Measurements from ENCODE around the gene IGFBP5.
A peak's percentile ranks its signal among the peaks of the same experiment; 100 is the strongest.

The IGFBP5 gene

DNA sequence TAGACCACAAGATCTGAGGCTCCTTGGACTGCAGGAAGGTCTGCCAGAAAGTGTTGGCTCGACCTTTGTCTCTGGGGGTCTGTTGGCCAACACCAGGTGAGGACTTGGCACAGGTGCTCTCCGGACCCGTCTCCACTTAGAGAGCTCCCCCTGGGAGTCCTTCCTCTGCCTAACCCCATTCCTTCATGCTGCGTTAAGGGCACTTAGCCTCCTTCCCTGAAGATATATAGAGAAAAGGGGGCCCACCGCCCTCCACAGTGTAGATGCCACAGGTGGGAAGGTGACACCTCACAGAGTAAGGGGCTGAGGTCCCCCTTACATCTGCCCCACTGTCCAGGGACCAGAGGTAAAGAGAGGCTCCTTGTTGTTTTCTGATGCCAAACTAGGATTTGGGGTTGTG, 8.2 kb downstream of the IGFBP5 start:
- DNase-seq, result no peak

DNA sequence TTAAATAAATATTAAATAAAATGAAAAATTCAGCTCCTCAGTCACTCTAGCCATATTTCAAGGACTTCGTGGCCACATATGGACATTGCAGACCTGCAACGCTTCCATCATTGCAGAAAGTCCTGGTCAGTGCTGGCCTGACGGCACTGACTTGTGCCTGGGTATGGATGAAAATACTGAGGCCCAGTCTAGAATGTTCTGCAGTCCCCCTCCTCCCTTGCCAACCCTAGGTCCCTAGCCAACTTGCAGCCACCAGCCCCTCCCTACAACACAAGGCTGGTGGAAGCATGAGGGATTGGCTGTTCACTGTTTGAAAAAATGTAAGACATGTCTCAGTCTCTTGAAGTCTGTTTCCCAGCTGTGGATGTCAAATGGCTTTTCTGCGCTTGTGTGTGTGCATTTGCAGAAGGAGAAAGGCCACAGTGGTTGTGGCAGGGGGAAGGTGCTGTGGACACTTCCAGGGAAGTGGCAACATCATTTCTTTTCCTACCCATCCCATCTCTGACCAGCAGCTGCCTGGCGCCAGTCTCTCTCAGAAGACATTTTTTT, 9.9 kb downstream of the IGFBP5 start:
- DNase-seq, result no peak

DNA sequence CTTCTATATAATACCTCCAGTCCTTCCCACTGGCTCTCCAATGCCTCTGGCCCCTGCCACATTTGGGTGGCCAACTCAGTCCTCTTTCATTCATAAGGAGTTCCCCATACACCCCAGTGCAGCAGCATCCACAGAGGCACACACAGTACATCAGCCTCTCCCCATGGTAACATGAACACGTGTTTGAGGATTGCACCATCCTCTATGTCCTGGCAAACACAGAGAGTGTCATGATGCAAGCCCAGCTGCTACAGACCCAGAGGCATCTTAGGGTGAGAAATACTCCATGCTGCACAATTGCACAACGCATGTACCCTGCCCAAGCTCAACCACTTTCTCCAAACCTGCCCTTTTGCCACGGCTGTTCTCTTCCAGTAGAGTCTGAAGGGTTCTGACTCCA, 11.5 kb downstream of the IGFBP5 start:
- no peak for DNase-seq

DNA sequence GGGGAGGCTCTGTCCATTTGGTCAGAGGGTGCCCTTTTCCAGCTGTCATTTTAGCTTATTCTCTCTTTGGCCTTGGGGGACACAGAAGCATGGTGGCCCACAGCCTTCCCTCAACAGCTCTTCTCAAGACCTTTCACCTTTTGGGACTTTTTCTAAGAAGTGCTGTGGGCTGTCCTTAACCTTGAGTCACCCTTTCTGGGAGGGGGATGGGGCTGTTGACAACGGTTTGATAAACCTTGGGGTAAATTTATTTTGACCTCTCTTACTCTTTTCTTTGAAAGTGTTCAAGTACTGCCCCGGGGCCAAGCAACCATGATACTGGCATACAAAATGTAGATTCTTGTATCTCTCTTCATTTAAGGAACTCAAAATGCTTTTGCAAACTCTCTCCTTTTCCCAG, 13.7 kb downstream of the IGFBP5 start:
- DNase-seq, result no peak

DNA sequence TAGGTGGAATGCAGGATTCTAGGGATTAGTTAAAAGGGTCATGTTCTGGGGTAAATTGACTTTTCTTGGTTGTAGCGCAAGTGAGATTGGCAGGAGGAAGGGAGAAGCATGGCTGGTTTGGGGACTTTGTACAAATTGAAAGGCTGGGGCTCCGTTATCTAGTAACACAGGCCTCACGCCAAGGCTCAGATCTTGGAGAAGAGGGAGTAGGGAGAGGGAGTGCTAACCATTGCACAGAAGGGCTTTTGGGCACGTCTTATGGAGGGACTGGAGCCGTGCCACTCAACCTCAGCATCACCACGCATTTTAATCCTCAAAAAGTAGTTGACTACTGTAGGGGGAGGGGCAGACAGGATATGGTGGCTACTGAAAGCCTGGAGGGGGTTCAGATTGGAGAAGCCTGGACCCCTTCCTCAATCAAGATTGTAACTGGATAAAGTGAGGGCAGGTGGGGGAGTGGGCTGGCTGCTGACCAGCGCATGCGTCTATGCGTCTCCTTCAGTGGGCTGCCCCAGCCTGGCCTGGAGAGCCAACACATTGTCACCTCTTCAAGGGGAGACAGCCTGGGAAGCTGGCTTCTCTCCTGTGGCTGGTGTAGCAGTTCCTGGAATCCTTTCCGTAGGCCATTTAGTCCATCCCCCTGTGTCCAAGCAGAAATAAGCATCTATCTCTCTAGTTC, 14.3 kb downstream of the IGFBP5 start:
- DNase-seq, result no peak

DNA sequence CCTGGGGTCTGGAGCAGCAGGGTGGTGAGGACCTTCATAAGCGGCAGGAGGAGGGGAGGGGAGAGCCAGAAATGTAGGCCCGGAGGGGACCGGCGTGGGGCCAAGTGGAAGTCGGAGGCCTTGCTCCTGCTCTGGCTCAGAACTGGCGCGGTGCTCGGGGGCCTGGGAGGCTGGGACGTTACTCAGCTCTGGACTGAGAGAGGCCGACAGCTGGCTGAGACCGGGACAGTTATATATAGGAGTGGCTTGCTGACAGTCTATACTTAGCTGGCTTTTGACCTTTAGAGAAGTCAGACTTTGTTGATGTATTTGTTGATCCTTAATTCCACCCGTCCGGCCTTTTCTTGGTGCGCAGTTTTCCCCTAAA, 15.7 kb downstream of the IGFBP5 start:
- DNase-seq, result no peak

DNA sequence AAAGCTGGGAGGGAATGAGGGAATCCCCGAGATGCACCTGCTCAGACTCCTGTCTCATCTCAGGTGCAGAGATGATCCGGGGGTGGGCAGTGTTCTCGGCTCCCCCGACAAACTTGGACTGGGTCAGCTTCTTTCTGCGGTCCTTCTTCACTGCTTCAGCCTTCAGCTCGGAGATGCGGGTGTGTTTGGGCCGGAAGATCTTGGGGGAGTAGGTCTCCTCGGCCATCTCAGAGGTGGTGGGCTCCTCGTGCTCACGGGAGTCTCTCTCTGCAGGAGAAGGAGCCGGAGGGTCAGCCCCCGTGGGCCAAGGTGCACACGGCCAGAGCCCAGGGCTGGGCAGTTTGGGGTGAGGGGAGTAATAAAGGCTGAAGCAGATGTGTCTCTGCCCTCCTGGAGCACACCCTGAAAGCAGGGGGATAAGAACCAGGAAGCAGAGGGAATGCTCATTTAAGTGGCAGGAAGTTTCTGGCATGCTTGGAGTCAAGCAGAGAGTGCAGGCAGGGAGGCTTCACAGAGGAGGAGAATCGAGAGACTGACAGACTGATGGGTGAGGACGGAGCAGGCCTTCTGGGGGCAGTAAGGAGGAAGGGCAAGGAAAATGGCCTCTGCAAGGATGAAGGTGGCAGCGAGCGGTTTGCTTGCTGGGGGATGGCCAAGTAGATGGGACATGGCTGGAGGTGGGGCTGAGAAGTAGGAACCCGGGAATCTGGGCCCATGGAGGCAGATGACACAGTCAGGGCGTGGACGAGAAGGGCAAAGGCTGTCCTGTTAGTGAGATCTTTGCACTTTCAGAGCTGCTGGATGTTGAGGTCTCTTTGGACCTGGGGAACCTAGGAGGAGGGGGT, 16.3 kb downstream of the IGFBP5 start:
- DNase-seq, result no peak

DNA sequence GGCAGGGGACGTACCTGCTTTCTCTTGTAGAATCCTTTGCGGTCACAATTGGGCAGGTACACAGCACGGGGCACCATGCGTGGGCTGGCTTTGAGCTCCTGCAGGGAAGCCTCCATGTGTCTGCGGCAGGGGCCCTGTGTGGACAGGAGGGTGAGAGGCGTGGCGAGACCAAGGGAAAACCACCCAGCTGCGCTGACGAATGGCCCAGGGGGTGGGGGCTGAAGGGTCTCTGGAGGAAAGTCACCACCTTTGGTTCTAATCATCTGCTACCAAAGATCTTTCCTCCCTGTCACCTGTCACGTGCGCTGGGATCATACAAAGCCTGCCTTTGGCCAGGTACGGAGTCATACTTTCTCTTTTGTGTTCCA, 17.3 kb downstream of the IGFBP5 start:
- no peak for DNase-seq

DNA sequence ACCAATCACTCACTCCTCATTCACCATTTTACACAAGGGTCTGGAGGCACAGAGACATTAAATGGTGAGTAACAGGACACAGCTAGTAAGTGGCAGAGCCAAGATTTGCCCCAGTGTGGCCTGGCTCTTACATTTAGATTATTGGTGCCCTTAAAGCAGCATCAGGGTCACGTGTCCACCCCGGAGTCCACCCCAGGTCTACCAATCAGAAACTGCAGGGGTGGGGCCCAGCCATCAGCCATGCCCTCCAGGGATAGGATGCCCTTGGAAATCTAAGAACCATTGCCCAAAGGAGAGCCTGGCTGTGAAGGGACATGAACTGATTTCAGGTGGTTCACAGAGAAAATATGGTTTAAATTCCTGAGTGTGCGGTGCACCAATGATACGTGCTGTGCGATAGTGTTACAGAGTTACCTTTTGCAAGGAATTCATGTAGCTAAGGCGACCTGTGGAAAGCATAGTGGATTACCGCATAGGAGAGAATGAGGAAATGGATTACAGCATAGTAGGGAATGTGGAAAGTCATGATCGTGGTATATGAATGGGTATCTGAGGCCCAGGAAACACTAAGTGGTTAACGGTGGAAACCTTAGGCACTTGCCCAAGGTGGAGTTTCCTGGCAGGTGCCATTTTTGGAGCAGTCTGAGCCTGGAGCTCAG, 17.8 kb downstream of the IGFBP5 start:
- no peak for DNase-seq

DNA sequence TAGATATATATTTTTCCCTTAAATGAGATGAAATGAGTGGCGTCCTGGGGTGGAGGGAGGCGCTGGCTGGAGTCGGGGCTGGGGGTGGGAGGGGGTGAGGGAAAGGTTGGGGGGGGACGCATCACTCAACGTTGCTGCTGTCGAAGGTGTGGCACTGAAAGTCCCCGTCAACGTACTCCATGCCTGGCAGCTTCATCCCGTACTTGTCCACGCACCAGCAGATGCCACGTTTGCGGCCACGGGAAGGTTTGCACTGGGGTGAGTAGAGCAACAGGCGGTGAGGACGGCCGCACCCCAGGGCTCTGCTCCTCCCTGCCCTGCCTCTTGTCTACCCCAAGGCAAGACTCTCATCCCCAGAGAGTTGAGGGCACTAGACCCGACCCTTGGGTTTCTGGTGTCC, 18.7 kb downstream of the IGFBP5 start:
- DNase-seq, result no peak

DNA sequence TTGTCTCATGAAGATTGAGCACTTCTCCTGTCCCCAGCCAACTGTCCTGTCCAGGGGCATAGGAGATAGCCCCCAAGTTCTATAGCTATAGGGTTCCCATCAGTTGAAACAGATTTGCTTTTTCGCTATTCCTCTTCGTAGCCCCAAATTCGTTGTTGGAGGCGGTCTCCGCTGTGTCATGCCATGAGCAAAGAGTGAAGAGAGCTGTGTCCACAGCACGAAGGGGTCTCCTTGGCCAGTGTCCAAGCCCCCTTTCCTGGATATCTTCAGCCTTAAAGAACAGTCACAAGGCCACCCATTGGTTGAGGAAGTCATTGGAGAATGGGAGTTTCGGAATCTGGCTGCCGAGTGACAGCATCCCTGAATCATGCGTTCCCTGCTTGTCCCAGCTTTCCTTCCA, 21.0 kb downstream of the IGFBP5 start:
- no peak for DNase-seq

DNA sequence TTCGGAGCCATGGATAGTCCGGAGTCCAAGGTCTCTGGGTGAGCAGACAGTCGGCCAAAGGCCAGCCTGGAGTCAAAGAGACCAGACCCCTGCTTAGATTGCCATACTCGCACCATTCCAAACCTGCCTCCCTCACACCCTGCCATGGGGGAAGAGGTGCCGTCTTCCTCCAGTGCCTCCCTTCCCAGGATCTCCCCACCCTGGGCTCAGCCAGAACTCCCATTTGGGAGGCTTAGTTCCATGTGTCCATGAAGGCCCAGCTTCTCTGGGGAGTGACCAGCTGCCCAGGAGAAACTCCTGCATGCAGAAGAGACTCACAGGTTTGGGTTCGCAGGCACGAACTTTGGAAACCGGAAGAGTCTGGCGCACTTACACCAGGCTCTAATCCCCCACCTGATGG, 21.7 kb downstream of the IGFBP5 start:
- no peak for DNase-seq

DNA sequence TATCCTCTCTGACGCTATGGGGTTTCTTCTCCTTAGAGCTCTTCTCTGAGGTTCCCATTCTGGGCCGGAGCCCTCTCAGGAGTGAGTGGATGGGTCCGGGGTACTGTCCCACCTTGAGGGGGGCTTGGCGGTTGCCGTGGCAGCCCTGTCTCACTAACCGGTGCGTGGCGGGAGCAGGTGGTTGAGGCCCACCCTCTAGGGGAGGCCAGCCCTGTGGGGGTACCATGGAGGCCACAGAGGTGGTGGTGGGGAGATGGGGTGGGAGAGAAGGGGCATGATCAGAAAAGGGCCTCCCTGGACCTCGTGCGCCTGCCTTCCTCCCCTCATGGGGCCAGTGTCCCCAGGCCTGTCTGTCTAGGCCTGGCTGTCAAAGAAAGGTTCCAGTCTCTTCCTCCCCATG, 22.3 kb downstream of the IGFBP5 start:
- DNase-seq, result no peak

DNA sequence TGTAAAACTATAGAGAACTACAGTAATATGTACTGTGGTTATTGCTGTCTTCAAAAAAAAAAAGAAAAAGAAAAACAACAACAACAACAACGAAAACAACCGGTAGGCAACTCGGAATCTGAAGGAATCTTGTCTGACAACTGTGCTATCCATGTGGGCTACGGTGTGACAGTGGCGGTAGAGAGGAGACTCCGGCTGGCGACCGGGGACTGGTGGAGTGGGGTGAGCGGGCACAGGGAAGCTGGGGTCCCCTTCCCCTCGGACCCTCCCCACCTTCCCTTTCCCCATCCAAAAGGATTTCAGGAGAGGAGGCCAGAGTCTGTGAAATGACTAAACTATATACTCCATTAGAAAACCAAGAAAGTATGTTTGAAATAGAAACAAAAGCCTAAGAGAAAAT, 22.9 kb downstream of the IGFBP5 start:
- no peak for DNase-seq

DNA sequence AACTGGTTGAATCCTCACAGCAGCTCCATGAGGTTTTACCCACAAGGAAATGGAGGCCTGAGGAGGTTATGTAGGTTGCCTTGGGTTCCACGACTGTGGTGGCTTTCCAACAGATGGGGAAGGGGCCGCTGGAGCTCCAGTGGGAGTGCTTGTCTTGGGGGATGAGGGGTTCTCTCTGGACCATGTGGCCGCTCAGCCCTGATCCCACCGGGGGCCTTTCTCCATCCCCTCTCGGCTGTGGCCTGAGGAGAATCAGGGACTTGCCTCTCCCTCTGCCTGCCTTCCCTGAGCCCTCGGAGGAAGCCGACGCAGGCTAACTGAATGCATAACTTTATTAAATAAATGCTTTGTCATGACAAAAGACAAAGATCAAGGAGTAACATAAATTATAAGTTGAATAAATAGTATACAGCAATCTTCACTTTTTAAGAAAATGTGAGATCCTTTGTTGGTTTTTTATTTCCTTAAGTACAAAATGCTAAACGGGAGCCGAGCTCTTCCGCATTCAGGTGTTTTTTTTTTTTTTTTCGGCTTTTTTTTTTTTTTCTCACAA, 23.5 kb downstream of the IGFBP5 start:
- DNase-seq, result no peak

DNA sequence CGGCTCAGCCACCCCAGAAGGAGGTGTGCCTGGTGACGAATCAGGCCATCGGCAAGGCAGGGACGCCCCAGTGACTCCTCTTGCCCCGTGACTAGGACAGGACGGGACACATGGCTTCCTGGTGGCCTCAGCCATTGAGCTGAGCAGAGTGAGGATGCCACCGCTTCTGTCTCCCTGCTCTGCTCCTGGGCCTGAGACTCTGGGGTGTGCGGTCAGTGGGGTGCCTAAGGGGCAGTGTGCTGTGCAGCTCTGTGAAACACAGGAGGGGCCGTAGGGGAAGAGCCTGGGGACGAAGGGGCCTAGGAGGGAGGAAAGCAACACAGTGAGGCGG, 24.3 kb downstream of the IGFBP5 start:
- DNase-seq, result no peak

DNA sequence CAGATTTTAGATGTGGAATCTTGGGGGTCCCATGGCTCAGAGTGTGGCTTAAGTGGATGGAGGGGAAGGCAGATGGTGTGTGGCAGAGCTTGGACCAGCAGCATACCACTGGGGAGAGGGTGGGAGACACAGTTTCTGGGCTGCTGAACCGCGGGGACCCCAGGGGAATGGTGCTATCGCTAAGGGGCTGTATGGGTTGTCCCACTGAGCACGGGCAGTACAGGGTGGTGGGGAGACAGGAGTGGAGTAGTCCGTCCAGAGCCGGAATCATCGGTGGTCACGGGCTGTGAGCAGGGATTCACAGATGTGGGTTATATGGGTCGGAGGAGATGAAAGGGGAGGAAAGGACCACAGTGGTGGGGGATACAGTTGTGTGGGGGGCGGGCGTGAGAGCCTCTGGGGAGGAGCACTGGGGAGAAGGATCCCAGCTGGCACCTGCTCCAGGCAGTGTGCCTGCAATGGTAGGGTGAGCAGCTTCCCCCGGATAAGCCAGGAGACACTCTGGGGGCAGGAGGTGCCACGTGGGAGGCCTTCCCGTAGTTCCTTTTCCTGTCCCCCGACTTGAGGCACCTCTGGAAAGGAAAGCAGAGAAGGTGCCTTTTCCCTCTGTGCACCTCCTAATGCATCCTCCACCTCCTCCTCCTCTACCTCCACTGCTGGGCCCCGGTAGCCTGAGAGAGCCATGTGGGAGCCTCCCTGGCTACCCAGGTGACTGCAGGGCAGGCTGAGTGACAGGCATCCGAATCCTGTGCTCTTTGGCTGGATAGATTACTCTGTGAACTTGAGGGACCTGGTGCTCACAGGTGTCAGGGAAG, 24.9 kb downstream of the IGFBP5 start:
- no peak for DNase-seq

DNA sequence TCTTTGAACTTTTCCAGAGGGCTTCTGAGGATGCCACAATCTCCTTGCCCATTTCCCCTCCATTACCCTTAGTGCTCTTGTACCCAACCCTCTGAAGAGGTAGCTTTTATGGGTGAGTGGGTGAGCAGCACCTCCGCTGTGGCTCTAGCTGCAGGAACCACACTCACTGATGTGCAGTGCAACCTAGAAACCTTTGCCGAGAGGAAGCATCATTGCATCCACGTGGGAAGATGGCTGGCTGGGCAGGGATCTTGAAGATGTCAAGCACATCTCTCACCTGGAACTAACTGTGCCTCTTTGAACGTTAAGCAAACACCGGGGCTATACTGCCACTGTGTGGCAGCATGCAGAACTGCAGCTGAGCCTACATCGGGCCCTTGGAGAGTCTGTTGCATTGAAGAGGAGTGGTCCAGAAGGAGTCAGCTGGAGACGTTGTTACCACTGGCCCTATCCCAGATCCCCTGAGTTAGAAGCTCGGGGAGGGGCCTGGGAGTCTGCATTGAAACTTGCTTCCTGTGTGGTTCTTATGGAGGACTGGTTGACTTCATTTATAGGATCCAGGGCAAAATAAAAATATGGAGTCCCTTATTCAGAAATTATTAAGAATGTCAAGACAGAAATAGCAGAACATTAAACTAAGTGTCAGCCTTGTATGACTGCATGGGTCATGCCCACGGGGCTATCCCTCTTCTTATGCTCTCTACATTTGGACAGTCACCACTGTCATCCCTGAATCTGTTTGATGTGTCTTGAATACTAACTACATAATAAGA, 28.7 kb downstream of the IGFBP5 start:
- peak; percentile 84 for DNase-seq

DNA sequence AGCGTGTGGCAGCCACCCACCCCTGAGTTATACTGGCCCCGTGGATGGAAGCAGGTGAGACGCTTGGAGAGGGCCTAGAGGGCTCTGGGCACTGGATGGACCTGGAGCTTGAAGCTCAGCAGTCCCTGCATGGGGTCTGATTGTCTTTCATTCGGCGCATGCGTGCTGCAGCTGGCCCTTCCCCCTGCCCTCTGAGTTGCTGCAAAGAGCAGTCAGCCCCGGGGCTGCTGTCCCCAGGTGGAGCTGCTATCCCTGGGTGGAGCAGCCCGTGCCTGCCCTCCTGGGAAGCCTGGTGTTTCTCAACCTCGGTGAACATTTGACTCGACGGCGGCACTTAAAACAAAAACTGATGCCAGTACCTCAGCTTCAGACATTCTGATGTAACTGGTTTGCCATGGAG, 29.6 kb downstream of the IGFBP5 start:
- no peak for DNase-seq

DNA sequence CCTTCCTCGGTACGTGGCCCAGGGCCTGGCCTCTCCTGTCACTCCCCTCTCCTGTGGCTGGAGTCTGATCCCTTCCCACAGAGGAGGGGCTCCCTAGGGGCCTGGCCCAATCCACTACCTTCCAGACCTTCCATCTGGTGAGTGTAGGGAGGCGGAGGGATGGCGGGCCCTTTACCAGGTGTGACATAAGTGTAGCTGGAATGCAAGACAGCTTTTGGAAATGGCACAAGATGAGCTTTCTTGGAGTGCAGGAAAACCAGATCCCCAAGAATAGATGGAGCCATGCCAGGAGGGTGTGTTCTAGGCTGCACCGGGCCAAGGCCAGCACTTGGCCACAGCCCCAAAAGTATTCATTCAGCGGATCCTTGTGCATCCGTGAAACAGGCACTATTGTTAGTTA, 30.1 kb downstream of the IGFBP5 start:
- DNase-seq, result no peak

DNA sequence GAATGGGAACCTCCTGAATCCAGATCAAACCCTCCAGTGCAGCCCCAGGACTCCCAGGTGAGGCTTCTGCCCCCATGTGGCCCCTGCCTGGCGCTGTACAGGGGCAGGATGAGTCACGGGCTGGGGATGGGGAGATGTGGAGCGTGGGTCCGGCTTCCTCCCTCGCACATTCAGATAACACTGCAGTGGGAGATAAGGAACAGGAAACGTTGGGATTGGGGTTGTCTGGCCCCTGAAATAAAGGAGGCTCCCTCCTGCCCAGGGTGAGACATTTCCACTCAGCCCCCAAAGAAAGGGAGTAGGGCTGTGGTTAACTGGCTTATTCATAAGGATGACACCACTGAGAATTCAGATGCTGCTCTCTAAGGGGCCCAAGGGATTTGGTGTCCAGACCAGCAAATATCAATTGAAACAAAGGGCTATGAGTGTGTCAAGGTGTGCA, 30.7 kb downstream of the IGFBP5 start:
- no peak for DNase-seq

DNA sequence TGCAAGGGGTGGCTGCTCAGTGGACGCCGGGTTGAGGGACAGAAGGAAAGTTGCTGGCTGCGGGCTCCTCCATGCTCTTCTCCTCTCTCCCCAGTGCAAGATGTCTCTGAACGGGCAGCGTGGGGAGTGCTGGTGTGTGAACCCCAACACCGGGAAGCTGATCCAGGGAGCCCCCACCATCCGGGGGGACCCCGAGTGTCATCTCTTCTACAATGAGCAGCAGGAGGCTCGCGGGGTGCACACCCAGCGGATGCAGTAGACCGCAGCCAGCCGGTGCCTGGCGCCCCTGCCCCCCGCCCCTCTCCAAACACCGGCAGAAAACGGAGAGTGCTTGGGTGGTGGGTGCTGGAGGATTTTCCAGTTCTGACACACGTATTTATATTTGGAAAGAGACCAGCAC, 31.5 kb downstream of the IGFBP5 start:
- no peak for DNase-seq

All from activated CD8-positive, alpha-beta memory T cell treated with anti-CD3 and anti-CD28 coated beads, Interleukin-2, amount 50 U/mL, for 48 hours (primary cell).